HEK293T (cell line): ENCODE measurements around the gene MYOZ2.

Experiments used
- CTCF ChIA-PET: fragments of 350-600 bp; formaldehyde crosslinking; extraction: SDS; loops from one replicate; lab custom pipeline; 2021; ENCODE audit warnings: antibody characterized with exemption, inconsistent platforms; lab: Yijun Ruan, JAX
- POLR2A ChIA-PET: fragments of 350-600 bp; formaldehyde crosslinking; extraction: SDS; loops from one replicate; lab custom pipeline; 2020; ENCODE audit warnings: antibody characterized with exemption, inconsistent platforms; lab: Yijun Ruan, JAX
- DNase-seq: peaks from one replicate; pipeline ENCODE4 v3.0.0; 2012; ENCODE audit warnings: mixed read lengths; ENCODE audit errors: extremely low spot score
- ARNT ChIP-seq: fragments of 450-650 bp; IDR thresholded peaks from 2 replicates; pipeline ENCODE4 v1.6.1; 2017; ENCODE audit warnings: mild to moderate bottlenecking
- BHLHE40 ChIP-seq: fragments of 450-650 bp; IDR thresholded peaks from 2 replicates; pipeline ENCODE4 v1.6.1; 2016; ENCODE audit warnings: mild to moderate bottlenecking, moderate library complexity, borderline replicate concordance
- CTBP1 ChIP-seq: fragments of 450-650 bp; IDR thresholded peaks from 2 replicates; pipeline ENCODE4 v1.6.1; 2016; ENCODE audit warnings: borderline replicate concordance
- ELF4 ChIP-seq: fragments of 450-650 bp; IDR thresholded peaks from 2 replicates; pipeline ENCODE4 v1.6.1; 2017; ENCODE audit warnings: antibody characterized with exemption
- FOXA1 ChIP-seq: fragments of 450-650 bp; IDR thresholded peaks from 2 replicates; pipeline ENCODE4 v1.6.1; 2016; ENCODE audit warnings: mild to moderate bottlenecking
- FOXK2 ChIP-seq: fragments of 450-650 bp; IDR thresholded peaks from 2 replicates; pipeline ENCODE4 v1.6.1; 2016; ENCODE audit warnings: mild to moderate bottlenecking
- FOXM1 ChIP-seq: fragments of 450-650 bp; IDR thresholded peaks from 2 replicates; pipeline ENCODE4 v1.6.1; 2017; ENCODE audit warnings: mild to moderate bottlenecking, borderline replicate concordance
- HDGF ChIP-seq: fragments of 450-650 bp; IDR thresholded peaks from 2 replicates; pipeline ENCODE4 v1.6.1; 2017; ENCODE audit warnings: antibody characterized with exemption, borderline replicate concordance
- L3MBTL2 ChIP-seq: fragments of 450-650 bp; conservative IDR thresholded peaks from 2 replicates; pipeline ENCODE4 v1.6.1; 2016; ENCODE audit warnings: mild to moderate bottlenecking
- LEF1 ChIP-seq: fragments of 450-650 bp; IDR thresholded peaks from 2 replicates; pipeline ENCODE4 v1.6.1; 2017; ENCODE audit warnings: mild to moderate bottlenecking, borderline replicate concordance
- NFRKB ChIP-seq: fragments of 450-650 bp; IDR thresholded peaks from 2 replicates; pipeline ENCODE4 v1.6.1; 2016; ENCODE audit warnings: mild to moderate bottlenecking, moderate library complexity
- PKNOX1 ChIP-seq: fragments of 450-650 bp; IDR thresholded peaks from 2 replicates; pipeline ENCODE4 v1.6.1; 2016
- SP1 ChIP-seq: fragments of 450-650 bp; IDR thresholded peaks from 2 replicates; pipeline ENCODE4 v1.6.1; 2017
- SUZ12 ChIP-seq: fragments of 450-650 bp; IDR thresholded peaks from 2 replicates; pipeline ENCODE4 v1.6.1; 2016; ENCODE audit warnings: mild to moderate bottlenecking
- TARDBP ChIP-seq: fragments of 450-650 bp; IDR thresholded peaks from 2 replicates; pipeline ENCODE4 v1.6.1; 2016
- ZNF384 ChIP-seq: fragments of 450-650 bp; IDR thresholded peaks from 2 replicates; pipeline ENCODE4 v1.6.1; 2016

MYOZ2 gene

DNA sequence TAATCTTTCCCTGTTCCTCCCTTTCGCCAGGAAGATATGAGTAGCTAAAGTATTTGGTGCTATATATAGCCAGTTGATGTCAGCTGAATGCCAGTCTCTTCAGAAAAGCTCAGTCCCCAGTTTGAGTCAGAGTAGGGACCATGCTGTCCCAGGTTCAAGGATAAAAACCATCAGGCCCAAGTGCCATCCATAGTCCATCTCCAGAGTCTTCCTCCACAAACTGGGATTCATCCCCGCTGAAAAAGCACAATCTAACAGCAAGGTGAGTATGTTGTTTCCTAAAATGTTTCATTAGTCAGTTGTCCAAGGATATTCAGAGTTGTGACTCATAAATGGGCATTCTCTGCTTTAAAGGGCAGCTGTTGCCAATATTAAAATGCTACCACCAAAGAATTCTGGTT, at the start of gene MYOZ2:
Gene MYOZ2, plus strand, starts transcription at position 112 of the 401 bp plus-strand sequence. CDS start 694 bp downstream, outside the sequence.
- ChIA-PET POLR2A (no interaction called here), CTCF (no interaction called here)
- no peak for DNase-seq
- TF ChIP-seq SP1 (no peak), ARNT (no peak), FOXM1 (no peak), ELF4 (no peak), HDGF (no peak), SUZ12 (no peak), FOXA1 (no peak), TARDBP (no peak), CTBP1 (no peak)

DNA sequence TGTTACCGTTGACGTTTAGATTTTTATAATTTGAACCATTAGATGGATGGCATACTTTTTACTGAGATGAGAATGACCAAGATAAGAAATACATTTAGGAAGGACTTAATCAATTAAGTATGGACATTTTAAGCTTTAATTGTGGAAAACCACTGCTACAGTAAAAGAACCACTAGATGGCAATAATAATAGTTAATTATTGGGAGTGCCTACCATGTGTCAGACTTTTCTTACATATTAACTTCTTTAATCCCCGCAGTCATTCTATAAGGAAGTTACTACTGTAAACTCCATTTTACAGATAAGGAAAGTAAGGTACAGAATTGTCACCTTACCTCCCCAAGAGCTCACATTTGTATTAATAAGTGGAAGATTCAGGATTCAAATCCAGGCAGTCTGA, 48.5 kb upstream of the MYOZ2 start:
- CTCF ChIA-PET = interaction anchor here (1.1 kb wide), 1 partner anchor 126 kb away, joined by 3 read pairs; the partner anchor contains the start of gene USP53
- POLR2A ChIA-PET = no interaction called here
- DNase-seq = no peak
- TF ChIP-seq LEF1 (no peak), ARNT (no peak), CTBP1 (no peak), BHLHE40 (no peak), NFRKB (no peak), ZNF384 (no peak), HDGF (no peak), ELF4 (no peak), PKNOX1 (no peak), FOXA1 (no peak), SUZ12 (no peak), FOXM1 (no peak), SP1 (no peak), FOXK2 (no peak), L3MBTL2 (no peak)

DNA sequence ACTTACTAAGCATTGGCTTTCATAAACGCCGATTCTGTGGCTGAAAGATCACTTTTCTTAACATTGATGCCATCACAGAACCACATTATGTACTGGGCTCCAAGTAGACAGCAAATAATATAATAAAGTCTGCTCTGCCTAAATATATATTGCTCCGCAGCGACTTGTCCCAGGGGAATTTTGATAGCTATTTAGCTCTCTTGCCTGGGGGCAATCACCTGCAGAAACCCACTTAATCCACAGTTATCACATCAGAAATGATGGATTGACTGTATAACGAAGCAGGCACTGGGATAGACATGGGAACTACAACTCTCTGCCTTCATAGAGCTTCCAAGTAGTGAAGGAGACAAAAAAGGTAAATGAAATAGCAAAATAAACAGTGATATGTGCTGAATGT, 48.0 kb upstream of the MYOZ2 start:
- POLR2A ChIA-PET = interaction anchor here (0.9 kb wide), 1 partner anchor 125 kb away, joined by 3 read pairs; the partner anchor contains the start of gene USP53
- CTCF ChIA-PET = no interaction called here

GRCh38 chr4:119093042-119093827, 42.4 kb upstream of the MYOZ2 start:
- POLR2A ChIA-PET = interaction anchor here (1.0 kb wide), 1 partner anchor 119 kb away, joined by 3 read pairs; the partner anchor contains the start of gene USP53
- TF ChIP-seq LEF1 = no peak
- CTCF ChIA-PET = no interaction called here
- DNase-seq = no peak

More for the DNA sequence above, 48.0 kb upstream of the MYOZ2 start:
- DNase-seq = no peak
- TF ChIP-seq SUZ12 (no peak), FOXM1 (no peak), BHLHE40 (no peak), PKNOX1 (no peak), NFRKB (no peak), ZNF384 (no peak), L3MBTL2 (no peak)

DNA sequence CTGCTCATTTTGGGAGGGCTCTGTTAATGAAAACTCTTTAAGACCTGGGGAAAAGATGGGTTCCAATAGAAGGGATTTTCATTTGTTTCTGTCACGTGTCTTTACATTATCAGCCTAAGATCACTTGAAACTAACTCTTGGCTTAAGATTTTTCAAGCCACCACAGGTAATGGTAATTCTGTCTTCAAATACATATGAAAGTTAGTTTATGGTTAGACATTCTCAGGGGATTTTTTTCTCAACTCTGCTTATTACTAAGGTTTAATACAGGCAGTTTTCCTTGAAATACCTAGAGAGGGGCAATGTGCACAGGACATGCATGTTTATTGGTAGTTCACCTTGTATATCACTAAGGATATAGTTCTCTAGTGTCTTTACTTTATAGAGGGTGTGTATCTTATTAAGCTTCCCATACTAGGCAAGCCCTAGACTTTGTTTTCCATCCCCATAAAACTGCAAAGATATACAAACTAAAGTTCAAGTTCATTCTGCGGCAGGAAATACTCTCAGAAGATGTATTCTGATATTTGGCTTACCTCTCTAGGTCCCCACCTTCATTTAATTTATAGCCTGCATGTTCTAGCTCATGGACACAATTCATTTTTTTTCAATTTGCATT, 38.2 kb upstream of the MYOZ2 start:
- no peak for DNase-seq
- CTCF ChIA-PET = no interaction called here
- POLR2A ChIA-PET = no interaction called here
- no peak for TF ChIP-seq TARDBP
- no peak for TF ChIP-seq BHLHE40
- no peak for TF ChIP-seq NFRKB
- no peak for TF ChIP-seq LEF1
- TF ChIP-seq ARNT = no peak
- TF ChIP-seq SP1 = no peak
- no peak for TF ChIP-seq FOXK2
- no peak for TF ChIP-seq PKNOX1
- no peak for TF ChIP-seq FOXM1
- TF ChIP-seq SUZ12 = no peak
- TF ChIP-seq HDGF = no peak
- TF ChIP-seq FOXA1 = no peak
- no peak for TF ChIP-seq CTBP1
- no peak for TF ChIP-seq ZNF384

DNA sequence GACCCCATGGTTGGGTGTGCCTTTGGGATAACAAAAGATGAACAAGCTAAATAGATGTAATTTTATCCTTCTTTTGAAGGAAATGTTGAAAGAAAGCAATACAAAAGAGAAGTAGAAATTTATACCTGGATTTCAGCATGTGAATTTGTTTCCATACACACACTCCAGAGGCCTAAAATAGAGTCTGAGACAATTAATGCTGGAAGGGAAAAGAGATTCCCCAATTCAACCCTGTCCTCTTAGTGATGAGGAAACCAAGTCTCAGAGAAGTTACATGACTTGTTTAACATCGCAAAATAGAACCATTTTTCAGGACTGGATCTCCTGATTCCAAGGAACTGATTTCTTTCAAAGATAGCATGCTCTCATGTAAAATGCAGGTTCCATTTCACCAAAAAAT, 37.3 kb upstream of the MYOZ2 start:
- no peak for DNase-seq
- POLR2A ChIA-PET = no interaction called here
- CTCF ChIA-PET = no interaction called here
- TF ChIP-seq FOXK2 (no peak), FOXA1 (no peak), SUZ12 (no peak), NFRKB (no peak), BHLHE40 (no peak), SP1 (no peak), ARNT (no peak), PKNOX1 (no peak), FOXM1 (no peak), LEF1 (no peak), HDGF (no peak), CTBP1 (no peak), ZNF384 (no peak), TARDBP (no peak), L3MBTL2 (no peak), ELF4 (no peak)
